IPS-NIHi7 (cell line): Measurements from ENCODE around the gene LRRC36.

Experiments
- DNase-seq: peaks from one replicate; pipeline ENCODE4 v3.0.0; 2012; ENCODE audit warnings: mixed read lengths; ENCODE audit errors: extremely low spot score

Gene LRRC36, protein sequence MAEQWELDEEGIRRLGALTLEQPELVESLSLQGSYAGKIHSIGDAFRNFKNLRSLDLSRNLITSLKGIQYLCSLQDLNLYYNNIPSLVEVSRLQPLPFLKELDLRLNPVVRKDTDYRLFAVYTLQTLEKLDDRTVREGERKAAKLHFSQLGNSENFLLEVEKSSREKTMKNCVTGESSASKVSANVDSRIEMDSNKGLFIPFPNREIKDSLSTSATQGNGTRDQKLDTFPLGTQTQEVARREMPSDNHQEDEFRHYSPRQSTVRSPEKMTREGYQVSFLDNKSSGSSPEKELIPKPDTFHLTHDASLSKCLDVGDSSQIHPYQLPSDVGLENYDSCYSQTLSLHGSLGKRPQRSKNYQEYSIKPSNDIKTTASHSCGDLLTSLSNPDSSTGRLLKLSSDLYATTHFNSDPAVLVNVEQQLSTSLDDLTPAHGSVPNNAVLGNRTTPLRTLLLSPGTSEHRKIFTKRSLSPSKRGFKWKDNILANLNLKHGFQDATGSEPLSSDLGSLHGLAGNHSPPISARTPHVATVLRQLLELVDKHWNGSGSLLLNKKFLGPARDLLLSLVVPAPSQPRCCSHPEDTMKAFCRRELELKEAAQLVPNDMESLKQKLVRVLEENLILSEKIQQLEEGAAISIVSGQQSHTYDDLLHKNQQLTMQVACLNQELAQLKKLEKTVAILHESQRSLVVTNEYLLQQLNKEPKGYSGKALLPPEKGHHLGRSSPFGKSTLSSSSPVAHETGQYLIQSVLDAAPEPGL

DNA sequence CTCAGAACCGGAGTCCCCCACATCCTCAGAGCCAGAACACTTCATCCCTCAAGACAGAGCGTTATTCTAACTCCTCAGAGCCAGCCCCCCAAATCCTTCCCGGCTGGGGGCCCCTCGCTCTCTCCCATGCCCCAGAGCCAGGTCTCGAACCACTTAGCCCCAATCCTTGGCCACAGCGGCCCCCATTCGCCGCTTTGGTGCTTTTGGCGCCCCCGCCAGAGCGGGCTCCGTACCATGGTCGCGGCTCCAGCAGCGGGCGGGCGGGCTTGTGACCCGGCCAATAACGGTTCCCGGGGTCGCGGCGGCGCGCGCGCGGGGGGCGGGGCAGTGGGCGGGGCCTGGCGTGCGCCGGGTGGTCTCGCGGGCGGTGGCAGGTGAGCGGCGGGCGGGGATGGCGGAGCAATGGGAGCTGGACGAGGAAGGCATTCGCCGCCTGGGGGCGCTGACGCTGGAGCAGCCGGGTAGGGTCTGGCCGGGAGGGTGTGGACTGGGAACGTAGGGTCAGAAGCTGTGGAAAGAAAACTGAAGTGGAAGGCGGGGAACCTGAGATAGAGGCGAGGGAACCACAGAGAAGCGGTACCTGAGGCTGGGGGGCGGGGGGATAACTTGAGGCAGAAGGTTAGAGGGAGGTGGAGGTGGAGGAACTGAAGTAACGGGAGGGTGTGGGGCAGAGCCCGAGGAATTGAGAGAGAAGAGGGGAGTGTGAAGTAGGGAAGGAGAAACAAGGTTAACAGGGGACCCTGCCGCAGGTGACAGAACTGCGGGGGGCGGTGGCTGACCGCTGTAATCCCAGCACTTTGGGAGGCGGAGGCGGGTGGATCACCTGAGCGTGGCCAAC, at the start of gene LRRC36, which contains the start of gene KCTD19:
LRRC36 (plus strand) TSS at position 344 of the 838 bp plus-strand sequence; CDS start at position 392, 48 bp downstream.
KCTD19 (minus strand) TSS at position 270 of the 838 bp plus-strand sequence; CDS start at position 236, 34 bp downstream.
- DNase-seq = peak; percentile 100

DNA sequence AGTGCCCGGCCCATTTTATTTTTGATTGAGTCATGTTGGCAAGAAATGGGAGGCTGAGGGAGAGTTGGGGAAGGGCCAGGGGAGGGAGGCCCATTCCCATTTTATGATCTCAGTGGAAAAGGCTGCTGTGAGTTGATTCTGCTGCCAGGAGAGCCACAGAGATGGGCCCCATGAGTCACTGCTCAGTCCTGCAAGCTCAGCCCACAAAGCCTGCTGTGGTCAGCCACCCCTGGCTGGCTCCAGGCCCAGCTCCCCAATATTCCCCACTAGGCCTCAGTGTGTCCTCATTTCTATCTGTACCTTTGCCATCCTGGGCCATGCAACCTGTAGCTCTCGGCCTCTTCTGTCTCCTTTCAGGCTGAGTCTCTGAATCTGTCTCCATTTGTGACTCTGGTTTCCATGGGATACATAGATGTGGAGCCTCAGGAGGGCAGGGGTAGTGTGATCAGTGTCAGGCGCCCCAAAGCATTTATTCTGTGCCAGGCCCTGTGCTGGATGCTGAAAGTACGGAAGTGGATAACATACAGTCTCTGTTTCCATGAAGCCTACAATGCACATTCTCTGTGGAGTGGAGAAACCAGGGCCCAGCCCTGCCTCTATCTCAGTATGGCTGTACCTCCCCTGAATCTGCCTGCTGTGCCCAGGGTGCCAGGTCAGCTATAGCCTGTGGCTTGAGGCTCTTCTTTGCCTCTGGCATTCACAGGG, 49.2 kb upstream of the LRRC36 start:
- no peak for DNase-seq

DNA sequence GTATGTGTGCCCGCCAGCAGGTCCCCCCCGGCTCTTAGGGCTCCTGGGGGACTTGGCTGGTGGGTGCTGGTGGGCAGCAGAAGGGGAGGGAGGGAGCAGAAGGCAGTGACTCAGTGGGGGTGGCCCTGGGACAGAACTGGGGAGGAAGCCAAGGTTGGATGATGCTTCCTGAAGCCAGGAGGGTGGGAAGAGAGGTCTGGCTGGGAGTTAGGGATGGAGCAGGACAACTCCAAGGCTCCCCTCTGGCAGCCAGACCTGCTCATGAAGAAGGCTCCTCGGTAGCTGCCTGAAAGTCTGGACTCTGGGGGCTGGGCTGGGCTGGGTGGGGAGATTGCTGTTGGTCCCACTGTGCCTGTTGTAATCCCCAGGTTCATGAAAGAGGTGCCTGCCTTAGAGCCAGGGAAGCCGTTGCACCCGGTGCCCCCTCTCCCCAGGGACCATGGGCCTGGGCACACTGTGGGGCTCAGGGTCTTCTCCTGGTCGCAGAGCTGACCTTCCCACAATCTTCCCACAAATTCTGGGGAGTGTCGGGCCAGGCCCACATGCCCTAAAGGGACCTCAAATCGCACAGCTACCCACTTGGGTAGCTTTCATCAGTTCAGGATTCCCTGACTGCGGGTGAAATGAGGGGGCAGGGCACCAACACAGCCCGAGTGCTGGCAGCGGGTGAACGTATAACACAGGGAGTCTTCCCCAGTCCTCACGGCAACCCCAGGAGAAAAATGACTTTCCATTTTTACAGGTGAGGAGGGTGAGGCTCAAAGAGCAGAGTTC, 48.4 kb upstream of the LRRC36 start:
- no peak for DNase-seq

DNA sequence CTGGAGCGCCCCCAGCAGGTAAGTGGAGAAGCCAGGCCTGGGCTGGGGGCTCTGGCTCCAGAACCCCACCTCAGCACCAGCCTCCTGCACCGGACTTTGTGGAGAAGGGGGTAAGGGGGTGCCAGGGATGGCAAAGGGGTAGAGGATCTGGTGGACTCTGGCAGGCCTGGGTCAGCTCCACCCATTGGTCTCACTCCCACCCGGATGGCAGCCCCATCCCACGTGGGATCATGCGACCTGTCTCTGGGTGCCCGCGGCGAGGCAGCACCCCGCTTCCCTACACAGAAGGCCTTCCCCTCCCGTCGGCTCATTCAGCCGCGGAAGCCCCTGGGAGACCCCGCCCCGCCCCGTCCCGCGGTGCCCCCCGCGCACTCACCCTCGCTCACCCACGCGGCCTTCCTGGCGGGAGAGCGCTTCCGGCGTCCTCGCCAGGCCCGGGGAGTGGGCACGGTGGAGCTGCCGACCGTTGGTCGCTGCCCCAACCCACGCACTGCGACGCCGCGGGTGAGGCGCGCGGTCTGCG, 47.8 kb upstream of the LRRC36 start:
- DNase-seq = peak; percentile 77

DNA sequence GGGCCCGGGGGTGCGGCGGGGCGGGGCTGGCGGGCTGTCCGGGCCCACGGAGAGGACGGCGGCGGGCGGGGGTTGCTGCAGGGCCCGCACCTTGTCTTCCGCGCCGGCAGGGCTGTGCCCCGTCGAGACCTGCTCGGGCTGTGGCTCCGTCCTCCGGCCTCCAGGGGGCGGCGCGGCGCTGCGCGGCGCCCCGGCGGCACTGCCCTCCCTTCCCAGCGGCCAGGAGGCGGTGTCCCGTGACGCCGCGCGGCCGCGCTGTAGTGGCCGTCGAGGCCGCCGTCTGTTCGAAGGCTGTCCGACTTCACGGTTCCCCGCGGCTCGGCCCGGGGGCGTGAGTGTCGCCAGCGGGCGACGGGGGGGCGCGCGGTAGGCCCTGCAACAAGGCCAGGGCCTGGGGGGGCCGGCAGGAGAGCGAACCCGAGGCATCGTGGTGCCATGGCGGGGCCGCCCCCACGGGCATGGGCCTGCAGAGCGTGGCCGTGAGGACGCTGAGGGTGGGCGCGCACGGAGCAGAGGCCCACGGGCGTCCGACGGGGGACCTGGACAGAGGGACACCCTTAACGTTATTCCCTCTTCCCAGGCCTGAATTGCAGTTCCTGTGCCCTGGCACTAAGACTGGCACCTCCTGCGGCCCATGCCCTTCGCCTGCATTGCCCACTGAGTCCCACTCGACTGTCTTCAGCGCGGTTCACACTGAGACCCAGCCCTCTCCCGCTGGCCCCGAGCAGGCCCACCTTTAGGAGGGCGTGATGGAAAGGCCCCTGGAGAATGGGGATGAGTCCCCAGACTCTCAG, 47.1 kb upstream of the LRRC36 start, which contains the start of gene PLEKHG4:
PLEKHG4 (plus strand) TSS at position 237 of the 794 bp plus-strand sequence; CDS start at position 750, 513 bp downstream.
- peak; percentile 97 for DNase-seq

DNA sequence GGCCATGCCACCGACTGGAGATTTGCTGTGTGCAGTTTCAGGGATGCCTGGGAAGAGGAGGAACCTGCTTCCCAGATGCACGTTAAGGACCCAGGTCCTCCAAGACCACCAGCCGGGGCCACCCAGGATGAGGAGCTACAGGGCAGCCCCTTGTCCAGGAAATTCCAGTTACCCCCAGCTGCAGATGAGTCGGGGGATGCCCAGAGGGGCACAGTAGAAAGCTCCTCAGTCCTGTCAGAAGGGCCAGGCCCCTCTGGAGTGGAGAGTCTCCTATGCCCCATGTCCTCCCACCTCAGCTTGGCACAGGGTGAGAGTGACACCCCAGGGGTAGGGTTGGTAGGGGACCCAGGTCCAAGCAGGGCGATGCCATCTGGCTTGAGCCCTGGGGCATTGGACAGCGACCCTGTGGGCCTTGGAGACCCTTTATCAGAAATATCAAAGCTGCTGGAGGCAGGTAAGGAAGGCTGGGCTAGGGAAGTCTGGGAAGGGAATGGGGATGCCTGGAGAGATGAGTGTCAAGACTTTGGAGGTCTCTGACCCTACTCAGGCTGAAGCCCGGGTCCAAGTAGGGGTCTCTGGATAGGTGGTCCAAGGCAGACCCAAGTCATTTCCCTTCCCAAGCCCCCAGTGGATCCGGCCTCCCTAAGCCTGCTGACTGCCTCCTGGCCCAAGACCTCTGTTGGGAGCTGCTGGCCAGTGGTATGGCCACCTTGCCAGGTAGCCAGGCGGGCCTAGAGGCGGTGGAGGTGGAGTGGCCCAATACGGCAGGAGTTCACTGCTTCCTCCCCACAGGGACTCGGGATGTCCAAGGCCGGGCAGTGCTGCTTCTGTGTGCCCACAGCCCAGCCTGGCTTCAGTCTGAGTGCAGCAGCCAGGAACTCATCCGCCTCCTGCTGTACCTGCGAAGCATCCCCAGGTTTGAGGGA, 46.3 kb upstream of the LRRC36 start:
- no peak for DNase-seq

DNA sequence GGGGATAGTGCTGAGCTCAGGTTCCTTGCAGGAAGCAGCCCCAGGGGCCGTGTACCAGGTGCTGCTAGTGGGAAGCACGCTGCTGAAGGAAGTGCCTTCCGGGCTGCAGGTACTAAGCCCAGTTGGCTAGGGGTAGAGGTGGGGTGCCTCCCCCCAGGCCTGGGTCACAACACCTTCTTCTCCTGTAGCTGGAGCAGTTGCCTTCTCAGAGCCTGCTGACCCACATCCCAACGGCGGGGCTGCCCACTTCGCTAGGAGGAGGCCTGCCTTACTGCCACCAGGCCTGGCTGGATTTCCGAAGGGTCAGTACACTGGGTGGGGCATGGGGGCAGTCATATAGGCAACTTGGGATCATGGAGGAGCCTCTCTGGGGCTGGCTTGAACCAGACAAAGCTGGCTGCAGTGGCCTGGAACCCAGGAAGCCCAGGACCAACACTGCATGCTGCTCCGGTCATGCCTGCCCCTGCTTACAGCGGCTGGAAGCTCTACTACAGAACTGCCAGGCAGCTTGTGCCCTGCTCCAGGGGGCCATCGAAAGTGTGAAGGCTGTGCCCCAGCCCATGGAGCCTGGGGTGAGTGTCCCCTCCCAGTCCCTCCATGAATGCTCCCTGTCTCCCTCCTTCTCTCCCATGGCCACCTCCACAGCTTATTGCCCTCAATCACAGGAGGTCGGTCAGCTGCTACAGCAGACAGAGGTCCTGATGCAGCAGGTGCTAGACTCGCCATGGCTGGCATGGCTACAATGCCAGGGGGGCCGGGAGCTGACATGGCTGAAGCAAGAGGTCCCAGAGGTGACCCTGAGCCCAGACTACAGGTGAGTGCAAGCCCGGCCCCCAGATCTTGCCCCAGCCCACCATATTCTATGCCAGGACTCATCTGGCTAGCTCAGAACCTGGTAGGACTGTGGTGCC, 44.8 kb upstream of the LRRC36 start:
- DNase-seq = no peak

DNA sequence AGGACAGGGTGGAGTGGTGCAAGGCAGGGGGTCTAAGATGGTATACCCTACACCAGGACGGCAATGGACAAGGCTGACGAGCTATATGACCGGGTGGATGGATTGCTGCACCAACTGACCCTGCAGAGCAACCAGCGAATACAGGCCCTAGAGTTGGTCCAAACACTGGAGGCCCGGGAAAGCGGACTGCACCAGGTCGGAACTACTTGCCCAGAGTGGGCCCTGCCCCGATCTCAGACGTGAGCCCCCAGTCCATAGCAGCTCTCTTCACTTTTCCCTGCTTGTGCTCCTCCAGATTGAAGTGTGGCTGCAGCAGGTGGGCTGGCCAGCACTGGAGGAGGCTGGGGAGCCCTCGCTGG, 44.2 kb upstream of the LRRC36 start:
- no peak for DNase-seq

DNA sequence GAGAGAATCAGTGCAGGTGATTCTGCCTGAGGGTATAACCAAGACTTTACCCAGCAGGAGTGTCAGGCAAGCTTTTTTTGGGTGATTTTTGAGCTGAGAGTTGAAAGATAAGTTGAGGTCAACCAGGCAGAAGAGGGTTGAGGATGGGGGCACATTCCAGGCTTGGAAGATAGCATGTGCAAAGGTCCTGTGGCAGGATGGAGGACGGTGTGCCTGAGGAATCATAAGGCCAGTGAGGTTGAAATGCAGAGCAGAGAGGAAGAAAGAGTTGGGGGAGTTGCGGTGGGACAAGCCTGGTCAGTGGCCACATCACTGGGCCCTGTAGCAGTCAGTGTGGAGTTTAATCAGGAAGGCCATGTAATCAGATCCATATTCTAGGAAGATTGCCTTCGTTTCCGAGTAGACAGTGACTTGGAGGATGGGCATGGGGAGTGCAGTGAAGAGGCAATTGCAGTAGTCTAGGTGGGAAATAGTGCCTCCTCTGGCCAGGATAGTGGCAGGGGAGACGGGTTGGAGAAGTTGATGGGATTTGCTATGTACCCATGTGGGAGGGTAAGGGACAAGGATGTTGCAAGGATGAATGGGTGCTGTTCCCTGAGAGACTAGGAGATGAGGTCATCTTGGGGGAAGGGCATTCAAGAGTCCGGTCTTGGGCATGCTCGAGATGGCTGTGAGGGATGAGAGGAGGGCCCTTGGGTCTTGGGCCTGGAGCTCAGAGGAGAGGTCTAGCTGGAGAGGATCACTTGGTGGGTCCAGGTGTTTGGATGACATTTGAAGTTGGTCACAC, 43.4 kb upstream of the LRRC36 start:
- no peak for DNase-seq

DNA sequence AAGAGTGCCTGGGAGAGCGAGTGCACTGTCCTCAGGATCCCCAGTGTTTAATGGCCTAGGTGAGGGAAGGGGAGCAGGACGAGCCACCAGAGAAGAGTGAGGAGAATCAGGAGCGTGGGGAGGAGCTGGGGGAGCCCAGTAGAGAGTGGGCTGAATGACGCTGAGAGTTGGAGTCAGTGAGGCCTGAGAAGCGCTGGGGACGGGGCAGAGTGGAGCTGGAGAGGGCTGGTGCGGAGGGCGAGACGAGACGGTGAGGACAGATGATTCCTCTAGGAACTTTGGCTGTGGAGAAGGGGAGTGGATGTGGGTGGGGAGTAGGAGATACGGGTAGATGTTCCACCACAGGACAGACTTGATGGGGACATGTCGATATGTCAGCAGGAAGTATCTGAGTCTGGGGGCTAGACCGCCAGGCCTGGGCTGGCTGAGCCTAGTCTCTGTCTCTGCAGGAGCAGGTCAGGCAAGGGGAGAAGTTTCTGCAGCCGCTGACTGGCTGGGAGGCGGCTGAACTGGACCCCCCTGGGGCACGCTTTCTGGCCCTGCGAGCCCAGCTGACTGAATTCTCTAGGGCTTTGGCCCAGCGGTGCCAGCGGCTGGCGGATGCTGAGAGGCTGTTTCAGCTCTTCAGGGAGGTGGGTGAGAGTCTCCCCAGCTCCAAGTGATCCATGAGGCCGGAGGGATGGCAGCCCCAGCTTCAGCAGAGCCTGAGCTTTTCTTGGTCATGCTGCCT, 42.6 kb upstream of the LRRC36 start:
- DNase-seq = no peak

DNA sequence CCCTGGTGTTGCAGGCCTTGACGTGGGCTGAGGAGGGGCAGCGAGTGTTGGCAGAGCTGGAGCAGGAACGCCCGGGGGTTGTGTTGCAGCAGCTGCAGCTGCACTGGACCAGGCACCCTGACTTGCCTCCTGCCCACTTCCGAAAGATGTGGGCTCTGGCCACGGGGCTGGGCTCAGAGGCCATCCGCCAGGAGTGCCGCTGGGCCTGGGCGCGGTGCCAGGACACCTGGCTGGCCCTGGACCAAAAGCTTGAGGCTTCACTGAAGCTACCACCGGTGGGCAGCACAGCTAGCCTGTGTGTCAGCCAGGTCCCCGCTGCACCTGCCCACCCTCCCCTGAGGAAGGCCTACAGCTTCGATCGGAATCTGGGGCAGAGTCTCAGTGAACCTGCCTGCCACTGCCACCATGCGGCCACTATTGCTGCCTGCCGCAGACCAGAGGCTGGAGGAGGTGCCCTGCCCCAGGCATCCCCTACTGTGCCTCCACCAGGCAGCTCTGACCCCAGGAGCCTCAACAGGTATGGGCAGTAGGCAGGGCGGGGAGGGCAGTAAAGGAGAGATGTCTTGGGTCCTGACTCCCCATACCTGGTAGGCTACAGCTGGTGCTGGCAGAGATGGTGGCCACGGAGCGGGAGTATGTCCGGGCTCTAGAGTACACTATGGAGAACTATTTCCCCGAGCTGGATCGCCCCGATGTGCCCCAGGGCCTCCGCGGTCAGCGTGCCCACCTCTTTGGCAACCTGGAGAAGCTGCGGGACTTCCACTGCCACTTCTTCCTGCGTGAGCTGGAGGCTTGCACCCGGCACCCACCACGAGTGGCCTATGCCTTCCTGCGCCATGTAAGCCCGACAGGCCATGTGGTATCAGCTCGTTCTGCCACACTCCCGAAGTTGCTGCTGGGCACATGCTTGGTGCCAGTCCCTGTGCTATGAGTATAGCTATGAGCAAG, 41.6 kb upstream of the LRRC36 start:
- DNase-seq = peak; percentile 92

DNA sequence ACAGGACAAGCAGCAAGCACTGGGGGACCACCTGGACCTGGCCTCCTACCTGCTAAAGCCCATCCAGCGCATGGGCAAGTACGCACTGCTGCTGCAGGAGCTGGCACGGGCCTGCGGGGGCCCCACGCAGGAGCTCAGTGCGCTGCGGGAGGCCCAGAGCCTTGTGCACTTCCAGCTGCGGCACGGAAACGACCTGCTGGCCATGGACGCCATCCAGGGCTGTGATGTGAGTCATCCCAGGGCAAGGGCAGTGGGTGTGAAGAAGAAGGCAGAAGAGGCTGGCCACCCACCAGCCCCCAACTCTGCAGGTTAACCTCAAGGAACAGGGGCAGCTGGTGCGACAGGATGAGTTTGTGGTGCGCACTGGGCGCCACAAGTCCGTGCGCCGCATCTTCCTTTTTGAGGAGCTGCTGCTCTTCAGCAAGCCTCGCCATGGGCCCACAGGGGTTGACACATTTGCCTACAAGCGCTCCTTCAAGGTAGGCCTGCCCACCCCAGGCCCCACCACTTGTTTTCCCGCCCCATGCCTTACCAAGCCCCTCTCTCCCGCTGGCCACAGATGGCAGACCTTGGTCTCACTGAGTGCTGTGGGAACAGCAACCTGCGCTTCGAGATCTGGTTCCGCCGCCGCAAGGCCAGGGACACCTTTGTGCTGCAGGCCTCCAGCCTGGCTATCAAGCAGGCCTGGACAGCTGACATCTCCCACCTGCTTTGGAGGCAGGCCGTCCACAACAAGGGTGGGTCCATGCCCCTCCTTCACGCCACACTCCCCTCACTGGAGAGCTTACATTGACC, 40.0 kb upstream of the LRRC36 start:
- no peak for DNase-seq

DNA sequence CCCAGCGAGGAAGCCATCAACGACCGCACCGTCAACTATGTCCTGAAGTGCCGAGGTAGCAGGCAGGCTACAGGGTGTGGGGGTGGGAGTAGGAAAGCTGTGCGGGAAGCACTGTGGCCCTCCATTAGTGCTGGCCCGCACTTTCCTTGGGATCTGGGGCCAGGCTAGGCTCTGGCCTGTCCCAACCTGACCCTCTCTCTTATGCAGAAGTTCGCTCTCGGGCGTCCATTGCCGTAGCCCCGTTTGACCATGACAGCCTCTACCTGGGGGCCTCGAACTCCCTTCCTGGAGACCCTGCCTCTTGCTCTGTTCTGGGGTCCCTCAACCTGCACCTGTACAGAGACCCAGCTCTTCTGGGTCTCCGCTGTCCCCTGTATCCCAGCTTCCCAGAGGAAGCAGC, 38.7 kb upstream of the LRRC36 start:
- no peak for DNase-seq

DNA sequence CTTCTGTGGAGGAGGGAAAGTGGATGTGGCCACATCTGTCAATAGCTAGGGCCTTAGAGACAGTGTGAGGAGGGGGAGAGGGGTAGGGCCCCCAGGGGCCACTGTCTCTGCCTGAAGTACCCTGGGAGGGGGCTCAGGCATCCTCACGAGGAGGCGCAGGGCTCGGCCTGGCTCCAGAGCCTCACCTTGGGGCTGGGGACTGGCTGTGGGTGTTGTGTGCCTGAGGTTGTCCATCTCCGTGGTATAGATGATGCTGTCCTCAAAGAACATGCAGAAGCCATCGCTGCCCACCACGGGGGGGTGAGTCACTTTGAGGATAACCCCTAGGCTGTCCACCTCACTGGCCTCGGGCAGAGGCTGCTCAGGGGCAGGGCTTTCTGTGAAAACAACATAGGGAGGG, 35.2 kb upstream of the LRRC36 start:
- no peak for DNase-seq
